ENCODE data around the gene RXFP1. TPM values are rescaled to one million over a fixed set of nuclear protein-coding genes. Genes with fewer than 3 reads are reported as not detected.
A peak's percentile ranks its signal among the peaks of the same experiment; 100 is the strongest.

The RXFP1 gene
- polyA plus RNA-seq (2014; cell fraction: cytosol; rRNA removed), result not detected in 2 replicates
- not detected in 2 replicates for polyA plus RNA-seq (2014; cell fraction: nucleus; rRNA removed)

DNA sequence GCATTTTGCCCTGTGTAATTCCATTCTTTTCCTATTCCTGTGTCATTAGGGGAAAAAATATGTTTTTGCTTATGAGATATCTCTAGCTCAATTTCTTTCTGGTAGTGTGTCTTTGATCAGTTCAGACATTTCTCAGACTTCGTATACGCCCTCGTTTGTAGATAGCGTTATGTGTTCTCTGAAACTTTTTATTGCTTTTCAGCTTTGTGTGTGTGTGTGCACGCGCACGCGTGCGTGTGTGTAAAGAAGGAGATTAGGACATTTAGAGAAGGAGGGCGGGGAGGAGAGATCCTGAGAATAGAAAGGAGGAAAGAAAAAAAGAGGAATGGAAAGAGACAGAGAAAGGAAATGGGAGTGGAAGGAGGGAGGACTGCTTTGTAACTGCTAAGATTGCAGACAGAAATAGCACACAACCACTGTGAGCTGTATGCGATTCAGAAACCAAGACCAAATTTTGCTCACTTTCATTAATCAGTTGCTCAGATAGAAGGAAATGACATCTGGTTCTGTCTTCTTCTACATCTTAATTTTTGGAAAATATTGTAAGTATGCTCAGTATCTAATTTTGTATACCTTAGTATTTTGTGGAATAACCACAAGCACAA is at the start of gene RXFP1:
RXFP1 (plus strand) TSS at position 399 of the 605 bp plus-strand sequence; CDS start at position 494, 95 bp downstream.
- DNase-seq (ENCODE audit: low spot score), result no peak

GRCh38 chr4:158481811-158482210 is 39.9 kb upstream of the RXFP1 start:
- DNase-seq (ENCODE audit: low spot score), result no peak

- DNase-seq (ENCODE audit: low spot score), result no peak
These were observed 37.4 kb upstream of the RXFP1 start for GRCh38 chr4:158484173-158484885.

GRCh38 chr4:158490629-158491028 is 31.1 kb upstream of the RXFP1 start:
- DNase-seq (ENCODE audit: low spot score), result no peak

- no peak for DNase-seq (ENCODE audit: low spot score)
These were observed 29.3 kb upstream of the RXFP1 start for GRCh38 chr4:158492391-158492790.

- DNase-seq (ENCODE audit: low spot score), result peak; percentile 1
These were observed 25.5 kb upstream of the RXFP1 start for GRCh38 chr4:158496030-158496741.

DNA sequence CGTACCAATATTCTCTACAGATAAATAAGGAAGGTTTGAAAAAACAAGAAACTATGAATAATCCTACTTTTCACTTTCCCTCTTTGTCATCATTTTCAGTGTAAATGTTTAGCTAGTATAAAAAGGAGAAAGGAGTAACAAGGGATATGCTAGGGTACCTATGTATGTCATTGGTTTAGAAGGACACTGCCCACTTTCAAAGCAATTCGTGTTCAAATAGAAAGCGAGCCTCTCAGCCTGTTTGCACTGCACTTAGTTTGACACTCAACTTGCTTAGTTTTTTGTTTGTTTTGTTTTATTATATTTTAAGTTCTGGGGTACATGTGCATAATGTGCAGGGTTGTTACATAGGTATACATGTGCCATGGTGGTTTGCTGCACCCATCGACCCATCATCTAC is 21.6 kb upstream of the RXFP1 start:
- no peak for DNase-seq (ENCODE audit: low spot score)

DNA sequence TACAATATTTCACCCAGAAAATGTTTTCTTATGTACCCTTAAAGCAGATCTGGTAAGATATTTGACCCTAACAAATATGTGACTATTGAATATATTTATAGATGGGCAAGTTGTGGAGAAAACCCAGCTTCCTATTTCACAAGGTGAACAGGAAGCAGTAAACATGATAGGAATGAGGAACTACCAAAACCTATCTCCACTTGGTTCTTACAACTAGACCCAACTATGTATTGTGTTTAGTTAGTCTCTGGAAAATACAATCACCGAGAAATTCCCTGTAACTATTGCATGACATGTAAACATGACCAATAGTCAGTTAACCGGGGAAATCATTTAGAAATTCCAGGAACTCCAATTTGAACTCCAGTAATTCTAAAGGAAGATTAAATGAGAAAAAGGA is 8.4 kb upstream of the RXFP1 start:
- no peak for DNase-seq (ENCODE audit: low spot score)

- no peak for DNase-seq (ENCODE audit: low spot score)
These were observed 2.5 kb upstream of the RXFP1 start for GRCh38 chr4:158519226-158519625.

- DNase-seq (ENCODE audit: low spot score), result no peak
These were observed 2.4 kb downstream of the RXFP1 start for GRCh38 chr4:158523990-158524535.

DNA sequence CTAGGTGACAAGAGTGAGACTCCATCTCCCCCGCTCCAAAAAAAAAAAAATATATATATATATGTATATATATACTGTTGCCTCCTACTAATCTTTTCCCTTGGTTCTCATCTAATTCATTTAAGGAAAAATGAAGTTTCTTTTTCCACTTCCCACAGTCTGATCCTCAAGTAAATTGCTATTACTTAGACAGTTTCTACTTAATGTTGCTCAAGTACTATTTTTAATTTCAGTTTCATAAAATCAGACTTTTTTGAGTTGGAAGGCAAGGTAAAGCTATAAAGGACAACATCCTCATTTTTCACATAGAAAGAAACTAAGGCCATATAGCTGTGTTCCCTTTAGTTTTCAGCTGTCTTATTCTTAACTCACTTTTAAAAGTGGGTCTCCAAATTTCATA is 5.8 kb downstream of the RXFP1 start:
- DNase-seq (ENCODE audit: low spot score), result no peak

DNA sequence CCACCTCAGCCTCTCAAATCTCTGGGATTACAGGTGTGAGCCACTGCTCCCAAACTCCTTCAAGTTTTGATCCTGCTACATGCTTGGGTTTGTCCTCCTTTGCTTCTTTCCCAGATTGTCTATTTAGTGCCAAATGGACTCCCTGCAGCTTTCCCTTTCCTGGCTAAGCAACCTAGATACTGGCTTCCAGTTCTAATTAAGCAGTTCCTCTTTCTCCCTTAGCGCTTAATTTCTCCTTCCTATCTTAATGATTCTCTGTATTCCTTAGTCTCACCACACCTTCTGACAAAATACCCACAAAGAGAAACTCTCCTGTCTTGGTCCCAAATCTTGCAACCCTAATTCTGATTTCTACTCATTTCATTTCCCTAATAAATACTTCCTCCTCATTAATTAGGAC is 7.8 kb downstream of the RXFP1 start:
- no peak for DNase-seq (ENCODE audit: low spot score)

DNA sequence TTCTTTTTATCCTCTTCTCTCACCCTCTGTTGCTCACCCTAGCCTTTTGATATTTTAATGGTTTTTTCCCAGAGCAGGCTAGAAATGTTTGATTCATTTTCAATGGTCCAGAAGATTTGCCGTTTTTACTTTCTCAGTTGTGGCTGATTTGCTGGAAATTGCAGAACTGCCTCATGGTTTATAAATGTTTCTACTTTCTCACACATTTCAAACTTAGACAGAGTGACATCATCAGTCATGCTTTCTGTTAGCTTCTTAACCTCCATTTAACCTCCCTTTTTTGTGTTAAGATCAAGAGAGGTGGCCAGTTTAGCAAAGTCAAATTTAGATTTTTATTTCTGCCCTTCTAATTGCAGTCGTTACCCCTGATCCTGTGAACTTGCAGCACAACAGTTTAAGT is 8.7 kb downstream of the RXFP1 start:
- DNase-seq (ENCODE audit: low spot score), result no peak

DNA sequence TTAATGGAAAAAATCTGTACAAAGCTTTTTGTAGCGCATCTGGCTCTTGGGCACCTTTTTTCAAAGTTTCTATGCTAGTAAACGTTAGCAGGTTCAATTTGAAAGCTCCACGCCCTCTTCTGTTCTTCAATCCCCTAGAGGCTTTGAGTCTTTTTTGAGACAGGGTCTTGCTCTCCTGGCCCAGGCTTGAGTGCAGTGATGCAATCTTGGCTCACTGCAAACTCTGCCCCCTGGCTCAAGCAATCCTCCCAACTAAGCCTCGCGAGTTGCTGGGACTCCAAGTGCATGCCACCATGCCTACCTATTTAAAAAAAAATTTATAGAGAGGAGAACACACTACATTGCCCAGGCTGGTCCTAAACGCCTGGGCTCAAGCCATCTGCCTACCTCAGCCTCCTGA is 9.2 kb downstream of the RXFP1 start:
- DNase-seq (ENCODE audit: low spot score), result no peak

GRCh38 chr4:158532556-158533231 is 11.0 kb downstream of the RXFP1 start:
- no peak for DNase-seq (ENCODE audit: low spot score)

- no peak for DNase-seq (ENCODE audit: low spot score)
These were observed 13.0 kb downstream of the RXFP1 start for GRCh38 chr4:158534727-158535126.

DNA sequence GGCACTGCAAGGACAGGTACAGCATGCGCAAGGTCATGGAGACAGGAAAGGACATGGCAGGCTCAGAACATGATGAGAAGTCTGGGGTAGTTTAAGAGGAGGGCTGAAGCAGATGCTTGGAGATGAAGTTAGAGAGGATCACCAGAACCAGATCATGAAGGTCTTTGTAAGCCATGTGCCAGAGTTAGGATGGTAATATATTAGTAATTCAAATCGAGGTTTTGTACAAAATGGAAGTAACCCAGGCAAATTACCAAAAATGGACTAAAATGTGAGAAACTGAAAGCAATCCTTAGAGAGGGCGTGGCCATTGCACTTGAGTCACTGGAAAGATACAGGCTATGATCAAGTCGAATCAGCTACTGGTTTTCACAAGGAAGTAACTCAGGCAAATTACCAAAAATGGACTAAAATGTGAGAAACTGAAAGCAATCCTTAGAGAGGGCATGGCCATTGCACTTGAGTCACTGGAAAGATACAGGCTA is 13.5 kb downstream of the RXFP1 start:
- DNase-seq (ENCODE audit: low spot score), result no peak

DNA sequence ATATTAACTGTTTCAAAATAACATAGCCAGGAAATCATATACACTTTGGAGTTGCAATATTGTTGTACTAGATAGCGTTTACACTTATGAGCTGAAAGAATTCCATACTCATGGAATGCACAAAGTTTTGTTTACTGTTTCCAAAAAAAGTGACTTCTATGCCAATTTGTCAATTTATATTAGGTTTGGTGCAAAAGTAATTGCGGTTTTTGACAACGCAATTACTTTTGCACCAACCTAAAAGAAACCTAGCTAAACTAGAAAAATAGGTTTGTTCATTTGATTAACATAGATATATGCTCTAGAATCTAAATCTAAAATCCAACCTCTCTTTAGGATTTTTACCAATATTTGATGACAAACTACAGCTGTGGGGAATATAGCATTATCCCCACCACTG is 15.2 kb downstream of the RXFP1 start:
- no peak for DNase-seq (ENCODE audit: low spot score)

GRCh38 chr4:158538176-158538575 is 16.5 kb downstream of the RXFP1 start:
- DNase-seq (ENCODE audit: low spot score), result no peak

DNA sequence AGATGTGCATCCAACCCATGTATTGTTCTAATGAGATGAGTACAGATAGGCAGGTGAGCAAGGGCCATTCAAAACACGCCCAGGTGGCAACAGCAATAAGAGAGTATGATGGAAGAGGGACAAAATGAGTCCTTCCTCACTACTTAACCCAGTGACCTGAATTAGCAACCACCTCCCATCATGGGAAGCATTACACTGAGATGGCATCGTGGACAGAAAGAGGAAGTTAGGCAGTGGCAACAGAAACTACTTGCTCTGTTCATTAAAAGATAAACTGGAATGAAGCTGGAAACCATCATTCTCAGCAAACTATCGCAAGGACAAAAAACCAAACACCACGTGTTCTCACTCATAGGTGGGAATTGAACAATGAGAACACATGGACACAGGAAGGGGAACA is 17.2 kb downstream of the RXFP1 start:
- DNase-seq (ENCODE audit: low spot score), result no peak

DNA sequence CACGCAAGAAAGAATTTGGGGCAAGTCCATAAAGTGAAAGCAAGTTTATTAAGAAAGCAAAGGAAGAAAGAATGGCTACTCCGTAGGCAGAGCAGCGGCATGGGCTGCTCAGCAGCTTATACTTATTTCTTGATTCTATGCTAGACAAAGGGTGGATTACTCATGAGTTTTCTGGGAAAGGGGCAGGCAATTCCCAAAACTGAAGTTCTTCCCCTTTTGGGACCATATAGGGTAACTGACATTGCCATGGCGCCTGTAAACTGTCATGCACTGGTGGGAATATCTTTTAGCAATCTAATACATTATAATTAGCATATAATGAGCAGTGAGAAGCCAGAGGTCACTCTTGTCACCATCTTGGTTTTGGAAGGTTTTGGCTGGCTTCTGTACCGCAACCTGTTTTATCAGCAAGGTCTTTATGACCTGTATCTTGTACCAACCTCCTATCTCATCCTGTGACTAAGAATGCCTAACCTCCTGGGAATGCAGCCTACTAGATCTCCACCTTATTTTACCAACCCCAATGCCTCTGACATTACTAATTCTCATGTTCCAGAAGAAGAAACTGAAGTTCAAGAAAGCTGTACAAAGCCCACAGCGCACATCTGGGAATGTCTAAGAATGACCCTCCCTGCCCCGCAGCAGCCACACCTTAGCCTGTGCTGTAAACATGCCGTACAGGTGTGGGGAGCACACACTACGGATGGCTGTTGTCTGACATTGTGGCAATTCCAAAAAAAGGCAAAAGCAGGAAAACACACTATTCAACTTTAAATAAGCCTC is 18.6 kb downstream of the RXFP1 start:
- DNase-seq (ENCODE audit: low spot score), result no peak
